Measurements from ENCODE around the gene SPTLC2.

SPTLC2 gene

DNA sequence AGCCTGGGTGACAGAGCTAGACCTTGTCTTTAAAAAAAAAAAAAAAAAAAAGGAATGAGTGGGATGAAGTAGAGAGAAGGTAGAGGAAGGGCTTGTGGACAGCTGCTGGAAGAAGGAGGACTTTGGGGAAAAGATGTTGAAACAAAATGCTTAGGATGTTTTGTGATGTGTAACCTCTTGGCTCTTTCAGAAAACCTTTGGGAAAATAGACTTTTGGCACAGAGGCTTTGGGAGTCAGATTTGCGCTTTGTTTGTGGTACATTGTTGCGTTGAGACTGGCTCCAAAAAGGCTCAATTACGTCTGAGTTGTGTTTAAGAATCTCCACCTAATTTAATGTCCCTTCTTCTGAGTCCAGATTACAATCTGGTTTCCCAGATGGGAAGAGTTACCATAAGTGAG is 32.9 kb upstream of the SPTLC2 start:
- H3K9me2 ChIP-seq (replicated peaks; ENCODE audit: insufficient read depth, low read length): no peaks in the 10 kb centered on the region
- H3F3A ChIP-seq (ENCODE audit: insufficient read depth, low read length): no peaks in the 10 kb centered on the region
- H3K27ac ChIP-seq (ENCODE audit: low read length): no peak overlapping the region
- H3K9me3 ChIP-seq (replicated peaks; ENCODE audit: insufficient read depth, low read length): no peaks in the 10 kb centered on the region
- no peak overlapping the region for H3K9ac ChIP-seq (ENCODE audit: low read length)
- TF ChIP-seq, protein P1, sequence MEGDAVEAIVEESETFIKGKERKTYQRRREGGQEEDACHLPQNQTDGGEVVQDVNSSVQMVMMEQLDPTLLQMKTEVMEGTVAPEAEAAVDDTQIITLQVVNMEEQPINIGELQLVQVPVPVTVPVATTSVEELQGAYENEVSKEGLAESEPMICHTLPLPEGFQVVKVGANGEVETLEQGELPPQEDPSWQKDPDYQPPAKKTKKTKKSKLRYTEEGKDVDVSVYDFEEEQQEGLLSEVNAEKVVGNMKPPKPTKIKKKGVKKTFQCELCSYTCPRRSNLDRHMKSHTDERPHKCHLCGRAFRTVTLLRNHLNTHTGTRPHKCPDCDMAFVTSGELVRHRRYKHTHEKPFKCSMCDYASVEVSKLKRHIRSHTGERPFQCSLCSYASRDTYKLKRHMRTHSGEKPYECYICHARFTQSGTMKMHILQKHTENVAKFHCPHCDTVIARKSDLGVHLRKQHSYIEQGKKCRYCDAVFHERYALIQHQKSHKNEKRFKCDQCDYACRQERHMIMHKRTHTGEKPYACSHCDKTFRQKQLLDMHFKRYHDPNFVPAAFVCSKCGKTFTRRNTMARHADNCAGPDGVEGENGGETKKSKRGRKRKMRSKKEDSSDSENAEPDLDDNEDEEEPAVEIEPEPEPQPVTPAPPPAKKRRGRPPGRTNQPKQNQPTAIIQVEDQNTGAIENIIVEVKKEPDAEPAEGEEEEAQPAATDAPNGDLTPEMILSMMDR (IDR thresholded peaks at IDR 0.05; ENCODE audit: low read length): no peak
- no peak for TF ChIP-seq EZH2 (optimal IDR thresholded peaks at IDR 0.05; ENCODE audit: low read depth, low read length)
- TF ChIP-seq EZH2phosphoT487 (IDR thresholded peaks at IDR 0.05; ENCODE audit: low read length): no peak
- no peaks in the 10 kb centered on the region for H4K20me1 ChIP-seq (ENCODE audit: insufficient read depth, low read length)
- H3K27me3 ChIP-seq (replicated peaks; ENCODE audit: insufficient read depth, low read length): no peaks in the 10 kb centered on the region
- no peak overlapping the region for H3K4me2 ChIP-seq (ENCODE audit: low read depth, low read length)
- H3K4me3 ChIP-seq (ENCODE audit: low read length): no peak overlapping the region
- no peaks in the 10 kb centered on the region for H3K36me3 ChIP-seq (replicated peaks; ENCODE audit: insufficient read depth, low read length)
- H2AFZ ChIP-seq (ENCODE audit: low read length): no peak overlapping the region
- DNase-seq: no peak
- H3K4me1 ChIP-seq (ENCODE audit: low read length): no peaks in the 10 kb centered on the region
- H3K79me2 ChIP-seq (ENCODE audit: low read length): no peaks in the 10 kb centered on the region

DNA sequence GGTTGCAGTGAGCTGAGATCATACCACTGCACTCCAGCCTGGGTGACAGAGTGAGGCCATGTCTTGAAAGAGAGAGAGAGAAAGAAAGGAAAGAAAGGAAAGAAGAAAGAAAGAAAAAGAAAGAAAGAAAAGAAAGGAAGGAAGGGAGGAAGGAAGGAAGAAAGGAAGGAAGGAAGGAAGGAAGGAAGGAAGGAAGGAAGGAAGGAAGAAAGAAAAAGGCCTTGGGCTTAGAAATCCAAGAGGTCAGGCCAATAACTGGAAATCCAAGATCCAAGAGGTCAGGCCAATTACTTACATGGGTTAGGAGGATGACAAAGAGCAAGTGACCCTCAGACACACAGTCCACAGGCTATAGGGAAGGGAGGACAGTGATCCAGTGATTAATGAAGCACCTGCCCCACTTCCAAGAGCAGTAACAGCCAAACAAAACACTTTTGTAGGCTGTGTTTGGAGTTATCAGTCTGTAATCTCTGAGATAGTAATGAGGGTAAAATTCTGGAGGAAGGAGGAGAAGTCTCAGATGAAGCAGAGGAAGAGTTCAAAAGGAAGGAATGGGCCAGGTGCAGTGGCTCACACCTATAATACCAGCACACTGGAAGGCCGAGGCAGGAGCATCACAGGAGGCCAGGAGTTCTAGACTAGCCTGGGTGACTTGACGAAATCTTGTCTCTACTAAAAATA is 32.2 kb upstream of the SPTLC2 start:
- no peak for DNase-seq

DNA sequence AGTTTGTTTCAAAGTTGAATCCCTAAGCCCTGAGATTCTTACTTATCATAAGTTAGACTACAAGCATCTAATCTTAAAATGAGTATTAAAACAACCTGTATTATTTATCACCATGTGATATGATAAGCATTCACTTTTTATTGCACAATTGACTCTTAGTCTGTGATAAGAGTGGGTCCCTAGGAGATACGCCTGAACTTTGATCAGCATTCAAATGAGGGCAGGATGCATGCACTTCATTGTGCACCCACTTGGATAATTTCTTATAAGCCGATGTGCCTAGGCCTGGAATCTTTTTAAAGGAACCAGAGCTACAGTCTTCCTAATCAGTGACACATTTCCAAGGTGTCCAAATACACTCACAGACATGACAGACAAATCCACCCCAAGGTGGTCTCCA is 31.4 kb upstream of the SPTLC2 start:
- Histone ChIP-seq H3K9ac (ENCODE audit: low read length) (no peak overlapping the region), H3K4me3 (ENCODE audit: low read length) (no peak overlapping the region), H3K4me1 (ENCODE audit: low read length) (no peaks in the 10 kb centered on the region), H4K20me1 (ENCODE audit: insufficient read depth, low read length) (no peaks in the 10 kb centered on the region), H3K4me2 (ENCODE audit: low read depth, low read length) (no peak overlapping the region), H2AFZ (ENCODE audit: low read length) (no peak overlapping the region), H3K27ac (ENCODE audit: low read length) (no peak overlapping the region), H3K9me3 (replicated peaks; ENCODE audit: insufficient read depth, low read length) (no peaks in the 10 kb centered on the region), H3K27me3 (replicated peaks; ENCODE audit: insufficient read depth, low read length) (no peaks in the 10 kb centered on the region), H3K79me2 (ENCODE audit: low read length) (no peaks in the 10 kb centered on the region), H3K36me3 (replicated peaks; ENCODE audit: insufficient read depth, low read length) (no peaks in the 10 kb centered on the region), H3F3A (ENCODE audit: insufficient read depth, low read length) (no peaks in the 10 kb centered on the region), H3K9me2 (replicated peaks; ENCODE audit: insufficient read depth, low read length) (no peaks in the 10 kb centered on the region)
- DNase-seq: no peak
- TF ChIP-seq EZH2 (optimal IDR thresholded peaks at IDR 0.05; ENCODE audit: low read depth, low read length) (no peak), EZH2phosphoT487 (IDR thresholded peaks at IDR 0.05; ENCODE audit: low read length) (no peak)
- TF ChIP-seq, protein P1 (IDR thresholded peaks at IDR 0.05; ENCODE audit: low read length): no peak

More for the DNA sequence above, 32.2 kb upstream of the SPTLC2 start:
- no peaks in the 10 kb centered on the region for H3K9me2 ChIP-seq (replicated peaks; ENCODE audit: insufficient read depth, low read length)
- H3F3A ChIP-seq (ENCODE audit: insufficient read depth, low read length): no peaks in the 10 kb centered on the region
- H3K4me1 ChIP-seq (ENCODE audit: low read length): no peaks in the 10 kb centered on the region
- H3K27me3 ChIP-seq (replicated peaks; ENCODE audit: insufficient read depth, low read length): no peaks in the 10 kb centered on the region
- H3K27ac ChIP-seq (ENCODE audit: low read length): no peak overlapping the region
- H3K9me3 ChIP-seq (replicated peaks; ENCODE audit: insufficient read depth, low read length): no peaks in the 10 kb centered on the region
- no peak overlapping the region for H3K4me3 ChIP-seq (ENCODE audit: low read length)
- H3K9ac ChIP-seq (ENCODE audit: low read length): no peak overlapping the region
- H3K36me3 ChIP-seq (replicated peaks; ENCODE audit: insufficient read depth, low read length): no peaks in the 10 kb centered on the region
- H3K79me2 ChIP-seq (ENCODE audit: low read length): no peaks in the 10 kb centered on the region
- H3K4me2 ChIP-seq (ENCODE audit: low read depth, low read length): no peak overlapping the region
- TF ChIP-seq EZH2phosphoT487 (IDR thresholded peaks at IDR 0.05; ENCODE audit: low read length) (no peak), EZH2 (optimal IDR thresholded peaks at IDR 0.05; ENCODE audit: low read depth, low read length) (no peak)
- TF ChIP-seq, protein P1 (IDR thresholded peaks at IDR 0.05; ENCODE audit: low read length): no peak
- no peaks in the 10 kb centered on the region for H4K20me1 ChIP-seq (ENCODE audit: insufficient read depth, low read length)
- no peak overlapping the region for H2AFZ ChIP-seq (ENCODE audit: low read length)
